Lower lobe of right lung (tissue), 2 donors: Measurements from ENCODE around the gene SAMD1. TPM values are rescaled to one million over a fixed set of nuclear protein-coding genes. Genes with fewer than 3 reads are reported as not detected.

ENCODE experiments used
- ATAC-seq, 2 donors: fragments of 200-7000 bp; cut with Tn5 transposase; one replicate each; pipeline ENCODE4 v1.9.1; 2020 to 2022; ENCODE audit warnings: mild to moderate bottlenecking in 2 of 2, moderate library complexity in 2 of 2
- DNase-seq: peaks from one replicate; pipeline ENCODE4 v3.0.0-alpha.2; 2020
- H3K27ac ChIP-seq: fragments of 200-600 bp; one replicate; pipeline ENCODE4 v1.8.0; 2022
- H3K27me3 ChIP-seq: fragments of 200-600 bp; one replicate; pipeline ENCODE4 v1.8.0; 2022; ENCODE audit warnings: low read depth
- H3K36me3 ChIP-seq: fragments of 200-600 bp; one replicate; pipeline ENCODE4 v1.8.0; 2022; ENCODE audit warnings: mild to moderate bottlenecking
- H3K4me1 ChIP-seq: fragments of 200-600 bp; one replicate; pipeline ENCODE4 v1.8.0; 2022
- H3K4me3 ChIP-seq: fragments of 200-600 bp; one replicate; pipeline ENCODE4 v1.8.0; 2022; ENCODE audit warnings: mild to moderate bottlenecking
- H3K9me3 ChIP-seq: fragments of 200-600 bp; one replicate; pipeline ENCODE4 v1.8.0; 2022
- intact Hi-C: fragments of 100-400 bp; cut with DNase I; formaldehyde crosslinking; loops from one replicate; pipeline ENCODE4 v1.11.0; 2022
- total RNA-seq: library from RNA; stranded (reverse); fragmentation: NEBNext Ultra II Directional; extraction: Animal tissue kit (Norgen Biotek cat#: 25700); gene quantifications from one replicate; pipeline ENCODE4 v1.2.1, GENCODE V29; 2021
- TF ChIP-seq, protein P1 (sequence below): fragments of 200-600 bp; IDR thresholded peaks from one replicate; pipeline ENCODE4 v1.8.0; 2022; ENCODE audit warnings: antibody characterized with exemption, mild to moderate bottlenecking
- donor health status: DM: no; HTN: yes; CAD: no; lungs with severe emphysema.

The SAMD1 gene
- total RNA-seq, 1 donor from 2014 or later = 51.4 TPM

DNA sequence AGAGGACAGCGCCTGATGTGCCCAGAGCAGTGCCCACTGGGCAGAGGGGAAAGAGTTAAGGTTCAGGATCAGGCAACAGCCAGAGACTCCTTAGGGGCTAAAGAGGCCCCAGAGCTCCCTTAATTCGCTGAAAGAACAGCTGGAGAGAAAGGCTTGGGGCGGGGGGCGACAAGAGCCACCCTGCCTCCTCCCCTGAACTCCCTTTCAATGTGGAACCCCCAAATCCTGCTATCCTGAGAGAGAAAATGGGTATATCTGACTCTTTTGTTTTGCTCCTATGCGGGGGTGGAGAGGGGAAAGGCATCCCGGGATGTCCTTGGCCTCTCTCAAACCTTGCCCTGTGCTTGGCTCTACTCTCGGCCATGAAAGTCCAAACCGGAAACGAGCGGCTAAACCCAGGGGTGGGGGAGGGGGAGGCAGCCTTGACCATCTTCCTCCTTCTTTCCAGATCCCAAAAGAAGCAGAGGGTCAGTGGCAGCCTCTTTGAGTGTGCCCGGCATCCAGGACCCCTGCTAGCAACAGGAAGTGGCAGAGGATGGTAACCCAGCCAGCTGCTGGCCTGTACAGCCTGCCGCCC lies 22.3 kb upstream of the SAMD1 start:
- peaks cover 8% of the 10 kb centered on the region for H3K36me3 ChIP-seq
- ATAC-seq (no peak), DNase-seq (no peak)
- peak overlapping the region; percentile 69 for H3K27ac ChIP-seq
- peaks cover 52% of the 10 kb centered on the region for H3K4me1 ChIP-seq
- peak overlapping the region; percentile 12 for H3K4me3 ChIP-seq
- TF ChIP-seq, protein P1, sequence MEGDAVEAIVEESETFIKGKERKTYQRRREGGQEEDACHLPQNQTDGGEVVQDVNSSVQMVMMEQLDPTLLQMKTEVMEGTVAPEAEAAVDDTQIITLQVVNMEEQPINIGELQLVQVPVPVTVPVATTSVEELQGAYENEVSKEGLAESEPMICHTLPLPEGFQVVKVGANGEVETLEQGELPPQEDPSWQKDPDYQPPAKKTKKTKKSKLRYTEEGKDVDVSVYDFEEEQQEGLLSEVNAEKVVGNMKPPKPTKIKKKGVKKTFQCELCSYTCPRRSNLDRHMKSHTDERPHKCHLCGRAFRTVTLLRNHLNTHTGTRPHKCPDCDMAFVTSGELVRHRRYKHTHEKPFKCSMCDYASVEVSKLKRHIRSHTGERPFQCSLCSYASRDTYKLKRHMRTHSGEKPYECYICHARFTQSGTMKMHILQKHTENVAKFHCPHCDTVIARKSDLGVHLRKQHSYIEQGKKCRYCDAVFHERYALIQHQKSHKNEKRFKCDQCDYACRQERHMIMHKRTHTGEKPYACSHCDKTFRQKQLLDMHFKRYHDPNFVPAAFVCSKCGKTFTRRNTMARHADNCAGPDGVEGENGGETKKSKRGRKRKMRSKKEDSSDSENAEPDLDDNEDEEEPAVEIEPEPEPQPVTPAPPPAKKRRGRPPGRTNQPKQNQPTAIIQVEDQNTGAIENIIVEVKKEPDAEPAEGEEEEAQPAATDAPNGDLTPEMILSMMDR = no peak
- intact Hi-C loops = no loop called here
- no peaks in the 10 kb centered on the region for H3K27me3 ChIP-seq
- H3K9me3 ChIP-seq = no peaks in the 10 kb centered on the region

DNA sequence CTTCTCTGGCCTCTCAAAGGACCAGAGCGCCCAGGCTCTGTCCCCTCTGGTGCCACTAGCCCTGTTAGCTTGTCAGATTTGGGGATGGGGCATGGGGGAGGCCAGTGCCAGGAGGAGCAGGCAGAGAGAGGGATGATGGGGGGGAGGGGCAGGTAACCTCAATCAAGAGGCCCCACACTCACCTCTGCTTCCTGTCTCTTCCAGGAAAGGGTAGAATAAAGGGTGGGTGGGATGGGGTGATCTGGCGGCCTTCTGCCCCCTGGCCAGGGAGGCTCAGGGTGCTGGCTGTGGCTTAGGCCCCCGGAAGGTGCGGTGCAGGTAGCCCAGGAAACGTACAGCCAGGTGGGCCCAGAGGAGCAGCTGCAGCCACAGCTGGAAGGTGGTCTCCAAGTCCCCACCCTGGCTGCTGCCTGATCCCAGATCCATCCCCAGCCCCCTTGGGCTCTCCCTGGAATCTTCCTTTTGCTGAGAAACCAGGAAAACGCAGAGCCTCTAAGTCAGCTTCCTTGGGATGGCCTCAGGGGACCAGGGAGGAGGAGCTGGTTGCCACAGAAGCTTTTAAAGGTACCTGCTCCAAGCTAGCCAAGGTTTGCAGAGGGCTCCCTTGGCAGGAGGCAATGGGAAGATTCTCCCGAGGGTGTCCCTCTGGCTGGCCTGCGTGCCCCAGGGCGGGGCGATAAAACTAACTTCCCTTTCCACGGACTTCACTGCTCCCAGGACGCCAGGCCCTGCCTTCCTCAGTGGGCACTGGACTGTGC lies 21.7 kb upstream of the SAMD1 start:
- TF ChIP-seq, protein P1 = no peak
- Histone ChIP-seq H3K4me3 (peak overlapping the region; percentile 12), H3K4me1 (peaks cover 52% of the 10 kb centered on the region), H3K36me3 (peaks cover 14% of the 10 kb centered on the region), H3K27me3 (no peaks in the 10 kb centered on the region), H3K9me3 (no peaks in the 10 kb centered on the region), H3K27ac (peak overlapping the region; percentile 69)
- intact Hi-C loops = no loop called here
- no peak for DNase-seq
- ATAC-seq = no peak

DNA sequence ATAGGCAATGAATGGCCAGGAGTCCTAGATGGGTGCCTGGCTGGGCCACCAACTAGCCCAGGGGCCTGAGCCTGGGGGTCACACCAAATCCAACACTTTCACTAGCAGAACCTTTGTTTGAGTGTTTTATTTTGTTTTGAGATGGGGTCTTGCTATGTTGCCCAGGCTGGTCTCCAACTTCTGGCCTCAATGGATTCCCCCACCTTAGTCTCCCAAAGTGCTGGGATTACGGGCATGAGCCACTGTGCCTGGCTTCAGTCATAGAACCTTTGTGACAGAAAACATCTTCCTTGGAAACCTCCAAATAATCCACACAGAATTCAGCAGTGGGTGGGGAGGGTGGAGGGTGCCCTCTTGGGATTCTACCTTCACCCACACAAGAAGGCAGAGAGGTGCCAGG lies 20.9 kb upstream of the SAMD1 start:
- H3K27me3 ChIP-seq = no peaks in the 10 kb centered on the region
- DNase-seq (no peak), ATAC-seq (no peak)
- no peak overlapping the region for H3K4me3 ChIP-seq
- peaks cover 49% of the 10 kb centered on the region for H3K4me1 ChIP-seq
- H3K36me3 ChIP-seq = peaks cover 22% of the 10 kb centered on the region
- H3K9me3 ChIP-seq = no peaks in the 10 kb centered on the region
- TF ChIP-seq, protein P1 = no peak
- H3K27ac ChIP-seq = no peak overlapping the region
- intact Hi-C loops = no loop called here

DNA sequence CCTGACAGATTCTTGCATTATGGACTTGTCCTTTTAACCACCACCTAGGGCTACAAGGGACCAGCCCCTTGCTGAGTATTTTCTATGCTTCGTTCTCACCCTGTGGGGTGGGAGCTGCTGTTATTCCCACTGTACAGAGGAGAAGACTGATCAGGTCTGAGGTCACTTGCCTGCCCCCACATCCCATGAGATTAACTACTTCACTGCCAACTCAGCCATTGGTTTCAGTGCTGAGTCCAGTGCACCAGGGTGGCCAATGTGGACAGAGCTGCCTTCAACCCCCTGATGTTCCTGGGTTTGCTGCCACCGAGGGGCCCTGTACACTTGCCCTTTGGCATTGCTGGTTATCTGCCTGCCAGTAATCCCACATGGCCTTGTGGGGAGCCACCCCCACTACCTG lies 20.1 kb upstream of the SAMD1 start:
- intact Hi-C loops = no loop called here
- DNase-seq (no peak), ATAC-seq (no peak)
- H3K36me3 ChIP-seq = peaks cover 30% of the 10 kb centered on the region
- H3K4me1 ChIP-seq = peaks cover 40% of the 10 kb centered on the region
- TF ChIP-seq, protein P1 = no peak
- no peak overlapping the region for H3K27ac ChIP-seq
- H3K4me3 ChIP-seq = no peak overlapping the region
- H3K9me3 ChIP-seq = no peaks in the 10 kb centered on the region
- H3K27me3 ChIP-seq = no peaks in the 10 kb centered on the region

DNA sequence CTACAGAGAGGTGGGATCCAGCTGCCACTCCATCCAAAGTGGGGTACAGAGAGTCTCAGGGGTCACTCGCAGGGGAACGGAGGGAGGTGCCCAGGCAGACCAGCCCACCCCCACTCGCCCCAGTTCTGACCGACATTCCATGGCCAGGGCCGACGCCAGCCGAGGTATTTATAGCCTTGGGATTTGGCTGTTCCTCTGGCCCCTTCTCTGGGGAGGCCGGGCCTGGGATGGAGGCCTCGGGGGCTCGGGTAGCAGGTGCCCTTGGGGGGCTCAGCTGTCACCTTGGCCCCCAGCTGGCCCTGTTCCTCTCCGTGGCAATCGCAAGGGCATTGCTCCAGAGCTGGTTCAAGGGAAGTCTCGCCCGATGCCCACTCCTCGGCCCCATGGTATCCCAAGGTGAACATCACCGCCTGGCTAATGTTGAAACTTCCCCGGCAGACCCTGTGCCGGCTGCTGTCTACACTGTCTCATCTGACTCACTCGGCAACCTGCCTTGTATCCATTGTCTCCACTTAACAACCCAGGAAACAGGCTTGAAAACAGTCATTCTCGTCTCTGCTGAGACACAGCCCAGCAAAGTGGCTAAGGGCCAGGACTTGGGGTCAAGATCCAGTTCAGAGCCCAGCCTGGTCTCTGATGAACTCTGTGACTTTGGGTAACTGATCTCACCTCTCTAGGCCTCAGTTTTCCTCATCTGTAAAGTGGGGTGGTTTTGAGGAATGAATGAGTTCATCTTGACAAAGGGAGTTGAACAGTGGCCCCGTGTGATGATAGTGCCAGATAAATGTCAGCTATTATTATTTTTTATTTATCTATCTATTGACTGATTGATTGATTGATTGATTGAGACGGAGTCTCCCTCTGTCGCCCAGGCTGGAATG lies 17.3 kb upstream of the SAMD1 start:
- ATAC-seq (no peak), DNase-seq (no peak)
- Histone ChIP-seq H3K4me3 (no peak overlapping the region), H3K27ac (no peak overlapping the region), H3K36me3 (peaks cover 55% of the 10 kb centered on the region), H3K9me3 (no peaks in the 10 kb centered on the region), H3K4me1 (peaks cover 12% of the 10 kb centered on the region), H3K27me3 (no peaks in the 10 kb centered on the region)
- TF ChIP-seq, protein P1 = no peak
- intact Hi-C loops = no loop called here
